ENCODE data around the gene UCHL5.

GRCh38 chr1:192973988-192974387, 85.2 kb downstream of the UCHL5 start:
- no peak for TF ChIP-seq CTCF (conservative IDR thresholded peaks at IDR 0.05; ENCODE audit: low read length)
- no peak for TF ChIP-seq EZH2phosphoT487 (IDR thresholded peaks at IDR 0.05; ENCODE audit: borderline replicate concordance, low read depth, low read length)
